H9 (cell line): ENCODE data around the gene SLIRP. TPM values are rescaled to one million over a fixed set of nuclear protein-coding genes. Genes with fewer than 3 reads are reported as not detected.
"Not testable (repeated sequence)": the region's sequence is repeated elsewhere in the genome, so short reads cannot be mapped to it uniquely, and the experiment has no call there.

ENCODE experiments used
- DNase-seq: peaks from one replicate; pipeline ENCODE4 v3.0.0-alpha.2; 2017
- H2AFZ ChIP-seq: one replicate; pipeline ENCODE4 v1.6.1; 2013; ENCODE audit warnings: mild to moderate bottlenecking, low read length, control low read depth, moderate library complexity
- H2AK5ac ChIP-seq: 2 replicates; pipeline ENCODE4 v1.6.1; 2013; ENCODE audit warnings: low read length, control low read depth, mixed read lengths; ENCODE audit not compliant: insufficient read length
- H2BK120ac ChIP-seq: one replicate; pipeline ENCODE4 v1.6.1; 2013; ENCODE audit warnings: low read depth, mild to moderate bottlenecking, low read length, control low read depth, inconsistent platforms; ENCODE audit not compliant: poor library complexity, severe bottlenecking
- H2BK12ac ChIP-seq: 2 replicates; pipeline ENCODE4 v1.6.1; 2013; ENCODE audit warnings: low read length, control low read depth, mixed read lengths, low read depth; ENCODE audit not compliant: insufficient read length
- H2BK15ac ChIP-seq: 2 replicates; pipeline ENCODE4 v1.6.1; 2013; ENCODE audit warnings: low read depth, low read length, control low read depth
- H2BK20ac ChIP-seq: one replicate; pipeline ENCODE4 v1.6.1; 2013; ENCODE audit warnings: low read depth, mild to moderate bottlenecking, low read length, control low read depth, inconsistent platforms; ENCODE audit not compliant: poor library complexity, severe bottlenecking
- H2BK5ac ChIP-seq: 2 replicates; pipeline ENCODE4 v1.6.1; 2013; ENCODE audit warnings: low read length, control low read depth, mixed read lengths; ENCODE audit not compliant: insufficient read length
- H3K14ac ChIP-seq: 2 replicates; pipeline ENCODE4 v1.6.1; 2013; ENCODE audit warnings: low read length, control low read depth; ENCODE audit not compliant: insufficient read depth
- H3K18ac ChIP-seq: 2 replicates; pipeline ENCODE4 v1.6.1; 2013; ENCODE audit warnings: low read depth, mild to moderate bottlenecking, mixed read lengths, low read length, control low read depth; ENCODE audit not compliant: insufficient read length
- H3K23ac ChIP-seq: 2 replicates; pipeline ENCODE4 v1.6.1; 2013; ENCODE audit warnings: low read length, control low read depth, mixed read lengths, low read depth; ENCODE audit not compliant: insufficient read length
- H3K23me2 ChIP-seq: 2 replicates; pipeline ENCODE4 v1.6.1; 2013; ENCODE audit warnings: low read depth, mild to moderate bottlenecking, mixed read lengths, low read length, control low read depth; ENCODE audit not compliant: insufficient read length, poor library complexity, severe bottlenecking
- H3K27ac ChIP-seq: 2 replicates; pipeline ENCODE4 v1.5.1; 2013; ENCODE audit warnings: low read length, control low read depth, mixed read lengths, low read depth; ENCODE audit not compliant: insufficient read length
- H3K27me3 ChIP-seq: 2 replicates; pipeline ENCODE4 v1.6.1; 2013; ENCODE audit warnings: low read length, control low read depth, inconsistent platforms; ENCODE audit not compliant: insufficient read depth
- H3K4ac ChIP-seq: 2 replicates; pipeline ENCODE4 v1.6.1; 2013; ENCODE audit warnings: low read depth, mild to moderate bottlenecking, control low read depth, inconsistent platforms, low read length, moderate library complexity
- H3K4me1 ChIP-seq: 2 replicates; pipeline ENCODE4 v1.6.1; 2013; ENCODE audit warnings: low read length, control low read depth, inconsistent platforms; ENCODE audit not compliant: insufficient read depth
- H3K4me2 ChIP-seq: 2 replicates; pipeline ENCODE4 v1.6.1; 2013; ENCODE audit warnings: low read length, control low read depth, mixed read lengths; ENCODE audit not compliant: insufficient read length, insufficient read depth
- H3K56ac ChIP-seq: 2 replicates; pipeline ENCODE4 v1.6.1; 2013; ENCODE audit warnings: low read depth, mild to moderate bottlenecking, mixed read lengths, low read length, control low read depth; ENCODE audit not compliant: insufficient read length
- H3K79me1 ChIP-seq: 2 replicates; pipeline ENCODE4 v1.6.1; 2013; ENCODE audit warnings: low read depth, mild to moderate bottlenecking, moderate library complexity, low read length, control low read depth, inconsistent platforms; ENCODE audit not compliant: insufficient read depth, poor library complexity, severe bottlenecking
- H3K79me2 ChIP-seq: 2 replicates; pipeline ENCODE4 v1.6.1; 2013; ENCODE audit warnings: low read length, control low read depth, inconsistent platforms; ENCODE audit not compliant: insufficient read depth
- H3K9ac ChIP-seq: 2 replicates; pipeline ENCODE4 v1.6.1; 2013; ENCODE audit warnings: low read length, control low read depth, mixed read lengths; ENCODE audit not compliant: insufficient read length; ENCODE audit errors: extremely low read depth
- H3K9me3 ChIP-seq: one replicate; pipeline ENCODE4 v1.6.1; 2013; ENCODE audit warnings: low read depth, low read length, inconsistent platforms; ENCODE audit not compliant: control insufficient read depth
- H3T11ph ChIP-seq: one replicate; pipeline ENCODE4 v1.6.1; 2013; ENCODE audit warnings: mild to moderate bottlenecking, low read length, control low read depth, inconsistent platforms
- H4K20me1 ChIP-seq: one replicate; pipeline ENCODE4 v1.6.1; 2013; ENCODE audit not compliant: control insufficient read depth, insufficient read length, insufficient read depth
- H4K5ac ChIP-seq: 2 replicates; pipeline ENCODE4 v1.6.1; 2013; ENCODE audit warnings: low read depth, mild to moderate bottlenecking, mixed read lengths, low read length, control low read depth; ENCODE audit not compliant: insufficient read length
- H4K8ac ChIP-seq: replicated peaks from 2 replicates; pipeline ENCODE4 v1.6.1; 2013; ENCODE audit warnings: low read length, control low read depth, mixed read lengths, low read depth; ENCODE audit not compliant: insufficient read length
- H4K91ac ChIP-seq: 2 replicates; pipeline ENCODE4 v1.6.1; 2013; ENCODE audit warnings: low read depth, mild to moderate bottlenecking, moderate library complexity, mixed read lengths, low read length, control low read depth; ENCODE audit not compliant: insufficient read length
- H3K27ac Mint-ChIP-seq, 3 experiments: 2 replicates in 2 of 3; 3 replicates in 1 of 3; pipeline ENCODE4 v1.8.0; 2020 to 2021; ENCODE audit warnings: mixed read lengths in 3 of 3, mild to moderate bottlenecking in 1 of 3, moderate library complexity in 1 of 3
- H3K27me3 Mint-ChIP-seq: 2 replicates; pipeline ENCODE4 v1.8.0; 2021; ENCODE audit warnings: low read depth, mild to moderate bottlenecking, moderate library complexity, mixed read lengths
- H3K36me3 Mint-ChIP-seq, 3 experiments: 2 replicates in 2 of 3; 3 replicates in 1 of 3; pipeline ENCODE4 v1.8.0; 2020 to 2021; ENCODE audit warnings: low read depth in 3 of 3, mixed read lengths in 3 of 3; ENCODE audit not compliant: insufficient read depth in 1 of 3
- H3K4me1 Mint-ChIP-seq, 2 experiments: 2 replicates each; pipeline ENCODE4 v1.8.0; 2020; ENCODE audit warnings: mixed read lengths in 2 of 2
- H3K4me3 Mint-ChIP-seq, 2 experiments: 2 replicates in 1 of 2; 3 replicates in 1 of 2; pipeline ENCODE4 v1.8.0; 2020 to 2021; ENCODE audit warnings: mild to moderate bottlenecking in 2 of 2, mixed read lengths in 2 of 2, moderate library complexity in 1 of 2
- H3K9me3 Mint-ChIP-seq, 2 experiments: 2 replicates in 1 of 2; 3 replicates in 1 of 2; pipeline ENCODE4 v1.8.0; 2020; ENCODE audit warnings: mild to moderate bottlenecking in 2 of 2, mixed read lengths in 2 of 2, moderate library complexity in 1 of 2
- WGBS: extraction: QIAGEN DNeasy Blood & Tissue Kit; methylation state at CpG from one replicate; pipeline ENCODE4 v1.1.7; 2013; ENCODE audit warnings: missing lambda C conversion rate, low lambda C conversion rate, mixed read lengths; ENCODE audit not compliant: insufficient read length; ENCODE audit errors: extremely low coverage; 5-methylcytosine and 5-hydroxymethylcytosine counted together
- total RNA-seq: library from RNA; stranded (reverse); gene quantifications from 2 replicates; pipeline ENCODE4 v1.2.1, GENCODE V29; 2021
- TF ChIP-seq, protein P1 (sequence below): fragments of 200-600 bp; sonication (generic); conservative IDR thresholded peaks from 3 replicates; pipeline ENCODE4 v1.8.0; 2021; ENCODE audit warnings: antibody characterized with exemption, mild to moderate bottlenecking

SLIRP gene
- total RNA-seq, 1 experiment from 2014 or later: 337 TPM

DNA sequence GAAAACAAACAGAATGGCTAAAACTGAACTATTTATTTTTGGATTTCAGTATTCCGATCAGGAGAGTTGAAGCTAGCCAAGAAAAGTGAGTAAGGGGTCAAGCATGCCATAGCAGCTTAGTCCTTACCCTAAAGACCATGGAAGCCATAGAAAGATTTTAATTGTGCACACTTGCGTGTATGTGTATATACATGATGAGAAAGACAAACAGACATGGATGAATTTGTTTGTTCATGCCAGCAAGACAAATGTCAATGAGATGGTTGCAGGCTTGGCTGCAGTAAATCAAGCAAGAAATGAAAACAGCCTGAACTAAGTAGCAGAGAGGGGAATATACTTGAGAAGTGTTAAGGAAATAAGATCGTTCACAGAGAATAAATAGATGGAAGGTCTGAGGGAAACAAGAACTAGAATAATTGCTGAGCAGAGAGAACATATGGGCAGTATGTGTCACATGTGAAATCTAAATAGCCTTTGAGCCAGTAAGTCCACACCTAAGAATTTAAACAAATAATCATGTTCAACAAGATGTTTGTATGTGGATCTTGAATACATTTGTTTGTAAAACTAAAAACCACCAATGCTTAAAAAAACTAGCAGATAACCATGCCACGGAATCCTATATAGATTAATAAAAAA, 38.3 kb downstream of the SLIRP start:
- Histone ChIP-seq H2BK120ac (no peak overlapping the region), H3K27me3 (no peaks in the 10 kb centered on the region), H3K23ac (no peak overlapping the region), H3K27ac (no peak overlapping the region), H3K4me2 (no peak overlapping the region), H3K9me3 (no peaks in the 10 kb centered on the region), H3K14ac (no peak overlapping the region), H3K79me1 (no peaks in the 10 kb centered on the region), H3T11ph (no peak overlapping the region), H2BK20ac (no peak overlapping the region), H3K9ac (no peak overlapping the region), H3K56ac (no peak overlapping the region), H2BK5ac (no peak overlapping the region), H4K91ac (no peak overlapping the region), H4K20me1 (no peaks in the 10 kb centered on the region), H2AFZ (no peak overlapping the region), H3K79me2 (no peaks in the 10 kb centered on the region; the same call in 1 of the 2 replicates), H4K5ac (no peak overlapping the region), H2AK5ac (no peak overlapping the region), H2BK15ac (no peak overlapping the region), H3K18ac (no peak overlapping the region), H3K4ac (no peak overlapping the region), H3K23me2 (no peaks in the 10 kb centered on the region), H4K8ac (no peak overlapping the region), H2BK12ac (no peak overlapping the region), H3K4me1 (no peaks in the 10 kb centered on the region)
- no peaks in the 10 kb centered on the region for H3K27me3 Mint-ChIP-seq
- no CpG with 5 or more reads among the region's 4 CpGs for WGBS
- TF ChIP-seq, protein P1, sequence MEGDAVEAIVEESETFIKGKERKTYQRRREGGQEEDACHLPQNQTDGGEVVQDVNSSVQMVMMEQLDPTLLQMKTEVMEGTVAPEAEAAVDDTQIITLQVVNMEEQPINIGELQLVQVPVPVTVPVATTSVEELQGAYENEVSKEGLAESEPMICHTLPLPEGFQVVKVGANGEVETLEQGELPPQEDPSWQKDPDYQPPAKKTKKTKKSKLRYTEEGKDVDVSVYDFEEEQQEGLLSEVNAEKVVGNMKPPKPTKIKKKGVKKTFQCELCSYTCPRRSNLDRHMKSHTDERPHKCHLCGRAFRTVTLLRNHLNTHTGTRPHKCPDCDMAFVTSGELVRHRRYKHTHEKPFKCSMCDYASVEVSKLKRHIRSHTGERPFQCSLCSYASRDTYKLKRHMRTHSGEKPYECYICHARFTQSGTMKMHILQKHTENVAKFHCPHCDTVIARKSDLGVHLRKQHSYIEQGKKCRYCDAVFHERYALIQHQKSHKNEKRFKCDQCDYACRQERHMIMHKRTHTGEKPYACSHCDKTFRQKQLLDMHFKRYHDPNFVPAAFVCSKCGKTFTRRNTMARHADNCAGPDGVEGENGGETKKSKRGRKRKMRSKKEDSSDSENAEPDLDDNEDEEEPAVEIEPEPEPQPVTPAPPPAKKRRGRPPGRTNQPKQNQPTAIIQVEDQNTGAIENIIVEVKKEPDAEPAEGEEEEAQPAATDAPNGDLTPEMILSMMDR: no peak
- H3K4me3 Mint-ChIP-seq: no peak overlapping the region
- DNase-seq: no peak
- H3K27ac Mint-ChIP-seq: no peak overlapping the region
- no peaks in the 10 kb centered on the region for H3K4me1 Mint-ChIP-seq
- peaks cover 49 to 74% (median 73%) of the 10 kb centered on the region in 3 experiments for H3K36me3 Mint-ChIP-seq
- peaks cover 3 to 4% of the 10 kb centered on the region in 2 experiments; a peak in 2 of 5 replicates for H3K9me3 Mint-ChIP-seq

DNA sequence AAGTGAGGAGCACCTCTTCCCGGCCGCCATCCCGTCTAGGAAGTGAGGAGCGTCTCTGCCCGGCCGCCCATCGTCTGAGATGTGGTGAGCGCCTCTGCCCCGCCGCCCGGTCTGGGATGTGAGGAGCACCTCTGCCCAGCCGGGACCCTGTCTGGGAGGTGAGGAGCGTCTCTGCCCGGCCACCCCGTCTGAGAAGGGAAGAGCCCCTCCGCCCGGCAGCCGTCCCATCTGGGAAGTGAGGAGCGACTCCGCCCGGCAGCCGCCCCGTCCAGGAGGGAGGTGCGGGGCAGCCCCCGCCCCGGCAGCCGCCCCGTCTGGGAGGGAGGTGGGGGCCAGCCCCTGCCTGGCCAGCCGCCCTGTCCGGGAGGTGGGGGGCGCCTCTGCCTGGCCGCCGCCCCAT, 39.5 kb downstream of the SLIRP start:
- DNase-seq, H2AFZ ChIP-seq, H3K9me3 Mint-ChIP-seq, H2BK20ac ChIP-seq, H4K8ac ChIP-seq, H2BK5ac ChIP-seq, H3K27me3 Mint-ChIP-seq, H4K91ac ChIP-seq, H3T11ph ChIP-seq, H2BK15ac ChIP-seq, H3K27ac ChIP-seq, H4K20me1 ChIP-seq, H3K14ac ChIP-seq, H3K4me2 ChIP-seq, H3K27me3 ChIP-seq, H3K56ac ChIP-seq, H3K4ac ChIP-seq, H3K4me3 Mint-ChIP-seq, H3K9ac ChIP-seq, H3K18ac ChIP-seq, H3K79me1 ChIP-seq, H3K79me2 ChIP-seq, H4K5ac ChIP-seq, H3K23me2 ChIP-seq, H2BK120ac ChIP-seq, H2AK5ac ChIP-seq, H3K4me1 ChIP-seq, H3K4me1 Mint-ChIP-seq, H3K27ac Mint-ChIP-seq, H3K23ac ChIP-seq, H2BK12ac ChIP-seq, H3K9me3 ChIP-seq: not testable (repeated sequence)
- WGBS: no CpG with 5 or more reads among the region's 33 CpGs
- peaks cover 51 to 76% (median 71%) of the 10 kb centered on the region in 3 experiments for H3K36me3 Mint-ChIP-seq
